A673 (cell line): ENCODE measurements around the gene PON3. TPM values are rescaled to one million over a fixed set of nuclear protein-coding genes. Genes with fewer than 3 reads are reported as not detected.
A peak's percentile ranks its signal among the peaks of the same experiment; 100 is the strongest.

Source experiments
- BruUV-seq: library from RNA; stranded (reverse); fragments of 400-500 nt; replicated peaks from 2 replicates; lab custom pipeline; 2021; lab: Mats Ljungman, UMichigan
- CTCF ChIA-PET: fragments of 300-600 bp; sonication (Branson Sonifier 250); formaldehyde crosslinking; loops from one replicate; lab custom pipeline; 2022; ENCODE audit warnings: antibody characterized with exemption; lab: Charles Lee
- POLR2A ChIA-PET: fragments of 300-600 bp; sonication (Branson Sonifier 250); formaldehyde crosslinking; loops from one replicate; lab custom pipeline; 2022; ENCODE audit warnings: antibody characterized with exemption; ENCODE audit not compliant: low non-redundant PET; lab: Charles Lee
- DNase-seq: peaks from one replicate; pipeline ENCODE4 v3.0.0-alpha.2; 2015; ENCODE audit warnings: low spot score
- H3K27ac ChIP-seq: fragments of 200-600 bp; sonication (generic); 2 replicates; pipeline ENCODE4 v1.5.1; 2016; ENCODE audit warnings: mixed run types, low read depth, mild to moderate bottlenecking, mixed read lengths, antibody characterized with exemption, low read length; ENCODE audit not compliant: poor library complexity, severe bottlenecking
- H3K27me3 ChIP-seq: fragments of 200-600 bp; sonication (generic); replicated peaks from 2 replicates; pipeline ENCODE4 v1.6.1; 2017; ENCODE audit warnings: mixed run types, low read depth, mild to moderate bottlenecking, mixed read lengths, antibody characterized with exemption, low read length; ENCODE audit not compliant: insufficient read depth, poor library complexity
- H3K36me3 ChIP-seq: fragments of 200-600 bp; sonication (generic); 2 replicates; pipeline ENCODE4 v1.6.1; 2016; ENCODE audit warnings: mixed run types, mild to moderate bottlenecking, mixed read lengths, antibody characterized with exemption, low read length; ENCODE audit not compliant: insufficient read depth, poor library complexity, severe bottlenecking
- H3K4me1 ChIP-seq: fragments of 200-600 bp; sonication (generic); 2 replicates; pipeline ENCODE4 v1.6.1; 2017; ENCODE audit warnings: mixed run types, mild to moderate bottlenecking, mixed read lengths, antibody characterized with exemption, low read length; ENCODE audit not compliant: insufficient read depth, poor library complexity, severe bottlenecking
- H3K4me3 ChIP-seq: fragments of 200-600 bp; sonication (generic); 2 replicates; pipeline ENCODE4 v1.5.1; 2016; ENCODE audit warnings: low read depth, mixed run types, mild to moderate bottlenecking, mixed read lengths, low read length; ENCODE audit not compliant: poor library complexity, severe bottlenecking
- H3K9me3 ChIP-seq: fragments of 200-600 bp; sonication (generic); 2 replicates; pipeline ENCODE4 v1.6.1; 2016; ENCODE audit warnings: mixed run types, low read depth, mild to moderate bottlenecking, mixed read lengths, antibody characterized with exemption, low read length; ENCODE audit not compliant: poor library complexity, severe bottlenecking
- CTCF ChIP-seq: fragments of 300-800, 200-600 bp; sonication (generic); conservative IDR thresholded peaks from 2 replicates; pipeline ENCODE4 v1.5.1; 2017; ENCODE audit warnings: low read depth, mild to moderate bottlenecking, antibody characterized with exemption, low read length, moderate library complexity, mixed read lengths
- EZH2 ChIP-seq: fragments of 200-600 bp; sonication (generic); IDR thresholded peaks from 2 replicates; pipeline ENCODE4 v1.6.1; 2017; ENCODE audit warnings: borderline replicate concordance, low read depth, mild to moderate bottlenecking, mixed read lengths, antibody characterized with exemption, low read length; ENCODE audit not compliant: poor library complexity, severe bottlenecking
- intact Hi-C: fragments of 100-400 bp; cut with micrococcal nuclease; formaldehyde crosslinking; loops from one replicate; pipeline ENCODE4 v1.10.0; 2022; ENCODE audit not compliant: unreplicated experiment
- total RNA-seq: library from RNA; stranded (reverse); gene quantifications from 2 replicates; pipeline ENCODE4 v1.2.3, GENCODE V29; 2021

Gene PON3
- total RNA-seq, 1 experiment from 2014 or later, result not detected

GRCh38 chr7:95375591-95376257, 20.5 kb downstream of the PON3 start:
- CTCF ChIA-PET, result no interaction called here
- TF ChIP-seq EZH2 (no peak), CTCF (no peak)
- no peaks in the 10 kb centered on the region for H3K36me3 ChIP-seq
- BruUV-seq, result no TSS peak
- no peak for DNase-seq
- no peaks in the 10 kb centered on the region for H3K4me1 ChIP-seq
- H3K27ac ChIP-seq, result no peak overlapping the region
- H3K4me3 ChIP-seq, result no peak overlapping the region
- H3K9me3 ChIP-seq, result no peaks in the 10 kb centered on the region
- POLR2A ChIA-PET, result no interaction called here
- no peaks in the 10 kb centered on the region for H3K27me3 ChIP-seq
- intact Hi-C loops, result no loop called here

GRCh38 chr7:95373323-95373722, 22.9 kb downstream of the PON3 start:
- TF ChIP-seq CTCF (peak; percentile 34; the same call in 1 of the 2 replicates), EZH2 (no peak)
- ChIA-PET CTCF (no interaction called here), POLR2A (no interaction called here)
- Histone ChIP-seq H3K4me1 (no peaks in the 10 kb centered on the region), H3K4me3 (no peak overlapping the region), H3K9me3 (no peaks in the 10 kb centered on the region), H3K36me3 (no peaks in the 10 kb centered on the region), H3K27ac (no peak overlapping the region), H3K27me3 (no peaks in the 10 kb centered on the region)
- no peak for DNase-seq
- intact Hi-C loops, result no loop called here
- BruUV-seq, result no TSS peak

GRCh38 chr7:95368235-95368634, 27.9 kb downstream of the PON3 start:
- intact Hi-C loops, result no loop called here
- H3K27ac ChIP-seq, result no peak overlapping the region

More at GRCh38 chr7:95368235-95368634, 27.9 kb downstream of the PON3 start:
- POLR2A ChIA-PET, result no interaction called here
- H3K27me3 ChIP-seq, result no peaks in the 10 kb centered on the region
- CTCF ChIA-PET, result no interaction called here
- no peaks in the 10 kb centered on the region for H3K4me1 ChIP-seq
- H3K36me3 ChIP-seq, result no peaks in the 10 kb centered on the region
- H3K9me3 ChIP-seq, result no peaks in the 10 kb centered on the region
- BruUV-seq, result no TSS peak
- H3K4me3 ChIP-seq, result no peak overlapping the region
- TF ChIP-seq CTCF, result no peak
- TF ChIP-seq EZH2, result no peak
- no peak for DNase-seq
